SK-N-SH (cell line): ENCODE measurements around the gene IL15RA. TPM values are rescaled to one million over a fixed set of nuclear protein-coding genes. Genes with fewer than 3 reads are reported as not detected.

Experiments used
- CTCF ChIA-PET: fragments of 300-600, 350-600 bp; formaldehyde crosslinking; extraction: SDS; loops from one replicate; lab custom pipeline; 2021; lab: Yijun Ruan, JAX
- POLR2A ChIA-PET: fragments of 350-600 bp; sonication (Branson Sonifier 250); formaldehyde crosslinking; extraction: SDS; loops from one replicate; lab custom pipeline; 2020; ENCODE audit warnings: antibody characterized with exemption, inconsistent platforms; lab: Yijun Ruan, JAX
- DNase-seq: peaks from one replicate; pipeline ENCODE4 v3.0.0; 2012
- H2AFZ ChIP-seq: fragments of 200-600 bp; sonication (generic); 2 replicates; pipeline ENCODE4 v1.8.1; 2016; ENCODE audit warnings: antibody characterized with exemption, mild to moderate bottlenecking, low read depth
- H3F3A ChIP-seq: fragments of 200-600 bp; sonication (generic); replicated peaks from 2 replicates; pipeline ENCODE3; 2016; ENCODE audit warnings: antibody characterized with exemption, mild to moderate bottlenecking; ENCODE audit not compliant: insufficient read depth
- H3K27ac ChIP-seq, 2 experiments: fragments of 200-500 bp in 1 of 2; fragments of 200-600 bp in 1 of 2; sonication (Bioruptor generic) in 1 of 2; sonication (generic), shearing (Covaris generic) in 1 of 2; 2 replicates each; pipeline versions ENCODE4 v1.5.1 to v1.6.1; 2014 to 2016; ENCODE audit warnings: low read depth in 2 of 2, inconsistent platforms in 1 of 2, low read length in 1 of 2, mild to moderate bottlenecking in 1 of 2, mixed read lengths in 1 of 2
- H3K27me3 ChIP-seq: fragments of 200-600 bp; sonication (generic), shearing (Covaris generic); 2 replicates; pipeline ENCODE4 v1.6.1; 2016; ENCODE audit warnings: mixed run types; ENCODE audit not compliant: insufficient read depth
- H3K36me3 ChIP-seq, 2 experiments: fragments of 200-500 bp in 1 of 2; fragments of 200-600 bp in 1 of 2; sonication (Bioruptor generic) in 1 of 2; sonication (generic) in 1 of 2; replicated peaks in 1 of 2; 2 replicates each; pipeline versions ENCODE3 to v1.5.1; 2014 to 2016; ENCODE audit warnings: low read length in 1 of 2, mild to moderate bottlenecking in 1 of 2; ENCODE audit not compliant: insufficient read depth in 2 of 2, control insufficient read depth in 1 of 2
- H3K4me1 ChIP-seq, 2 experiments: fragments of 200-500 bp in 1 of 2; fragments of 200-600 bp in 1 of 2; sonication (Bioruptor generic) in 1 of 2; sonication (generic), shearing (Covaris generic) in 1 of 2; 2 replicates each; pipeline versions ENCODE4 v1.5.1 to v1.6.1; 2014 to 2016; ENCODE audit warnings: low read depth in 1 of 2, low read length in 1 of 2, mixed run types in 1 of 2; ENCODE audit not compliant: insufficient read depth in 2 of 2, control insufficient read depth in 1 of 2
- H3K4me2 ChIP-seq: fragments of 200-600 bp; sonication (generic), shearing (Covaris generic); 2 replicates; pipeline ENCODE4 v1.6.1; 2017; ENCODE audit warnings: mixed run types
- H3K4me3 ChIP-seq, 2 experiments: fragments of 200-500 bp in 1 of 2; fragments of 200-600 bp in 1 of 2; sonication (Bioruptor generic) in 1 of 2; sonication (generic), shearing (Covaris generic) in 1 of 2; 2 replicates each; pipeline versions ENCODE4 v1.5.1 to v1.8.1; 2014 to 2016; ENCODE audit warnings: low read depth in 2 of 2, inconsistent platforms in 1 of 2, low read length in 1 of 2, mild to moderate bottlenecking in 1 of 2, mixed read lengths in 1 of 2, moderate library complexity in 1 of 2
- H3K79me2 ChIP-seq: fragments of 200-600 bp; sonication (generic); 2 replicates; pipeline ENCODE4 v1.8.1; 2017; ENCODE audit warnings: mild to moderate bottlenecking; ENCODE audit not compliant: insufficient read depth
- H3K9ac ChIP-seq: fragments of 200-600 bp; sonication (generic); 2 replicates; pipeline ENCODE4 v1.6.1; 2017; ENCODE audit warnings: mixed run types
- H3K9me2 ChIP-seq: fragments of 200-600 bp; sonication (generic); 2 replicates; pipeline ENCODE4 v1.6.1; 2017; ENCODE audit warnings: mixed run types
- H3K9me3 ChIP-seq: fragments of 200-600 bp; sonication (generic); 2 replicates; pipeline ENCODE4 v1.6.1; 2017; ENCODE audit warnings: mixed run types, mild to moderate bottlenecking, moderate library complexity
- H4K20me1 ChIP-seq: fragments of 200-600 bp; sonication (generic); 2 replicates; pipeline ENCODE4 v1.6.1; 2017; ENCODE audit warnings: mild to moderate bottlenecking, mixed run types; ENCODE audit not compliant: insufficient read depth
- CHD2 ChIP-seq: fragments of 150-350 bp; IDR thresholded peaks from 2 replicates; pipeline ENCODE4 v1.6.1; 2018; ENCODE audit warnings: low read length; ENCODE audit not compliant: partially characterized antibody
- ELF1 ChIP-seq: IDR thresholded peaks from 2 replicates; pipeline ENCODE4 v1.4.0; 2012
- EZH2phosphoT487 ChIP-seq: fragments of 200-600 bp; sonication (generic); IDR thresholded peaks from 2 replicates; pipeline ENCODE4 v1.6.1; 2017; ENCODE audit warnings: low read depth, mixed run types, mild to moderate bottlenecking, antibody characterized with exemption, moderate library complexity, borderline replicate concordance
- FOXJ3 ChIP-seq: sonication (generic); formaldehyde crosslinking; IDR thresholded peaks from 2 replicates; pipeline ENCODE4 v1.5.1; 2020; ENCODE audit warnings: mild to moderate bottlenecking, missing genetic modification reagents
- FOXM1 ChIP-seq: IDR thresholded peaks from 2 replicates; pipeline ENCODE4 v1.4.0; 2012; ENCODE audit warnings: low read depth, mild to moderate bottlenecking
- GABPA ChIP-seq: IDR thresholded peaks from 2 replicates; pipeline ENCODE4 v1.4.0; 2012; ENCODE audit warnings: low read depth, mild to moderate bottlenecking
- GATA2 ChIP-seq: sonication (generic); formaldehyde crosslinking; IDR thresholded peaks from 2 replicates; pipeline ENCODE4 v1.5.0; 2020; ENCODE audit warnings: mild to moderate bottlenecking, missing genetic modification reagents
- JUND ChIP-seq: IDR thresholded peaks from 2 replicates; pipeline ENCODE4 v1.4.0; 2012
- MAX ChIP-seq: IDR thresholded peaks from 2 replicates; pipeline ENCODE4 v1.4.0; 2012; ENCODE audit warnings: low read depth
- MEF2A ChIP-seq: IDR thresholded peaks from 2 replicates; pipeline ENCODE4 v1.4.0; 2012; ENCODE audit warnings: low read depth, borderline replicate concordance
- MXI1 ChIP-seq: IDR thresholded peaks from 2 replicates; pipeline ENCODE4 v1.6.1; 2012; ENCODE audit warnings: mild to moderate bottlenecking, low read depth, low read length, improper control_type of control experiment
- NFIC ChIP-seq: IDR thresholded peaks from 2 replicates; pipeline ENCODE4 v1.4.0; 2012; ENCODE audit warnings: borderline replicate concordance
- NRF1 ChIP-seq: IDR thresholded peaks from 2 replicates; pipeline ENCODE4 v1.6.1; 2012; ENCODE audit warnings: low read depth, mild to moderate bottlenecking, low read length
- PBX3 ChIP-seq: IDR thresholded peaks from 2 replicates; pipeline ENCODE4; 2012
- TAF1 ChIP-seq: IDR thresholded peaks from 2 replicates; pipeline ENCODE4 v1.6.1; 2012; ENCODE audit warnings: low read depth, mild to moderate bottlenecking, low read length, moderate library complexity, borderline replicate concordance
- TCF12 ChIP-seq: IDR thresholded peaks from 2 replicates; pipeline ENCODE4 v1.4.0; 2012
- YY1 ChIP-seq: IDR thresholded peaks from 2 replicates; pipeline ENCODE4 v1.4.0; 2012; ENCODE audit warnings: low read depth, mild to moderate bottlenecking
- ZBTB33 ChIP-seq: IDR thresholded peaks from 2 replicates; pipeline ENCODE4 v1.4.0; 2012; ENCODE audit warnings: low read depth, borderline replicate concordance
- WGBS: methylation state at CpG from one replicate; pipeline ENCODE4 v1.1.6; 2017; ENCODE audit warnings: low lambda C conversion rate; 5-methylcytosine and 5-hydroxymethylcytosine counted together
- polyA plus RNA-seq, 3 experiments: library from polyadenylated mRNA; depleted of rRNA; stranded (reverse); fragments of >200 nt; gene quantifications; 2 replicates each; pipeline ENCODE4 v1.2.3, GENCODE V29; 2012
- TF ChIP-seq, protein P1 (sequence below): fragments of 150-350 bp; IDR thresholded peaks from 2 replicates; pipeline ENCODE4 v1.6.1; 2017; ENCODE audit warnings: antibody characterized with exemption, low read length, low read depth, borderline replicate concordance
- TF ChIP-seq, protein P2 (sequence below): IDR thresholded peaks from 2 replicates; pipeline ENCODE4 v1.6.1; 2012; ENCODE audit warnings: mild to moderate bottlenecking, low read depth, low read length, moderate library complexity
- TF ChIP-seq, protein P3 (sequence below): fragments of 200-600 bp; sonication (generic); IDR thresholded peaks from 2 replicates; pipeline ENCODE4 v1.6.1; 2017; ENCODE audit warnings: antibody characterized with exemption, mild to moderate bottlenecking, moderate library complexity

The IL15RA gene
- polyA plus RNA-seq, 1 of the 3 experiments (the other 2 are of a cell fraction): 2.1 TPM

- peak; percentile 8 for TF ChIP-seq CHD2
- no peak for TF ChIP-seq FOXM1
- no peak for TF ChIP-seq TCF12
- TF ChIP-seq, protein P1, sequence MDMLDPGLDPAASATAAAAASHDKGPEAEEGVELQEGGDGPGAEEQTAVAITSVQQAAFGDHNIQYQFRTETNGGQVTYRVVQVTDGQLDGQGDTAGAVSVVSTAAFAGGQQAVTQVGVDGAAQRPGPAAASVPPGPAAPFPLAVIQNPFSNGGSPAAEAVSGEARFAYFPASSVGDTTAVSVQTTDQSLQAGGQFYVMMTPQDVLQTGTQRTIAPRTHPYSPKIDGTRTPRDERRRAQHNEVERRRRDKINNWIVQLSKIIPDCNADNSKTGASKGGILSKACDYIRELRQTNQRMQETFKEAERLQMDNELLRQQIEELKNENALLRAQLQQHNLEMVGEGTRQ: no peak
- TF ChIP-seq MAX: no peak
- no peak for TF ChIP-seq MXI1
- no peak for TF ChIP-seq ELF1
- no peak for TF ChIP-seq JUND
- no peak for TF ChIP-seq PBX3
- TF ChIP-seq YY1: no peak
Observed at GRCh38 chr10:5947471-5948207, 29.7 kb downstream of the IL15RA start (continued).

DNA sequence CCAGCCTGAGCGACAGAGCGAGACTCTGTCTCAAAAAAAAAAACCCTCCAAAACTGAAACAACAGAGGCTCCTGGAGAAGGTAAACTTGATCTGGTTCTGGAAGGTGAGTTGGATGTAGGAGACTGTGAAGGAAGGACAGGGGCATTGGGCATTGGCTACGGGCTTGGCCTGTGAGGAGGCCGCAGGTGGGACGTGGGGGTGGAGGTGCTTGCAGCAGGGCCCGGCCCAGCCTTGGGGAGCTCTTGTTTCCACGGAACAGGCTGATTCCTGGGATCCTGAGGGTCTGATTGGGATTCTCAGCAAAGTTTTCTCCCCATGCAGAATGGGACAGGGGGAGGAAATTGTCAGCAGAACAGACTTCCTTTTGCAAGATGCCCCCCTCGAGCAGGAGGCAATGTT lies 30.6 kb downstream of the IL15RA start:
- H4K20me1 ChIP-seq: no peaks in the 10 kb centered on the region
- H3K4me3 ChIP-seq: no peak overlapping the region
- ChIA-PET CTCF (interaction anchor here (0.9 kb wide), 1 partner anchor 11 kb away, joined by 3 read pairs; no protein-coding TSS in a partner anchor), POLR2A (no interaction called here)
- peaks cover 24% of the 10 kb centered on the region for H3F3A ChIP-seq
- peaks cover 3 to 23% of the 10 kb centered on the region in 2 experiments; a peak in 3 of 4 replicates for H3K4me1 ChIP-seq
- no peak overlapping the region for H3K27ac ChIP-seq
- 92% methylated on average over 8 of the region's 8 CpGs for WGBS
- no peak overlapping the region for H2AFZ ChIP-seq
- no peak overlapping the region for H3K4me2 ChIP-seq
- H3K27me3 ChIP-seq: no peaks in the 10 kb centered on the region
- no peak overlapping the region for H3K9ac ChIP-seq
- H3K9me2 ChIP-seq: no peaks in the 10 kb centered on the region
- H3K9me3 ChIP-seq: no peaks in the 10 kb centered on the region
- no peak for DNase-seq
- no peaks in the 10 kb centered on the region for H3K36me3 ChIP-seq
- H3K79me2 ChIP-seq: no peaks in the 10 kb centered on the region
- TF ChIP-seq EZH2phosphoT487 (no peak), JUND (no peak), MEF2A (no peak), NFIC (no peak), TAF1 (no peak), GATA2 (no peak), GABPA (no peak), ZBTB33 (no peak), CHD2 (no peak), NRF1 (no peak), FOXJ3 (CRISPR knock-in tag) (no peak)
- TF ChIP-seq, protein P2, sequence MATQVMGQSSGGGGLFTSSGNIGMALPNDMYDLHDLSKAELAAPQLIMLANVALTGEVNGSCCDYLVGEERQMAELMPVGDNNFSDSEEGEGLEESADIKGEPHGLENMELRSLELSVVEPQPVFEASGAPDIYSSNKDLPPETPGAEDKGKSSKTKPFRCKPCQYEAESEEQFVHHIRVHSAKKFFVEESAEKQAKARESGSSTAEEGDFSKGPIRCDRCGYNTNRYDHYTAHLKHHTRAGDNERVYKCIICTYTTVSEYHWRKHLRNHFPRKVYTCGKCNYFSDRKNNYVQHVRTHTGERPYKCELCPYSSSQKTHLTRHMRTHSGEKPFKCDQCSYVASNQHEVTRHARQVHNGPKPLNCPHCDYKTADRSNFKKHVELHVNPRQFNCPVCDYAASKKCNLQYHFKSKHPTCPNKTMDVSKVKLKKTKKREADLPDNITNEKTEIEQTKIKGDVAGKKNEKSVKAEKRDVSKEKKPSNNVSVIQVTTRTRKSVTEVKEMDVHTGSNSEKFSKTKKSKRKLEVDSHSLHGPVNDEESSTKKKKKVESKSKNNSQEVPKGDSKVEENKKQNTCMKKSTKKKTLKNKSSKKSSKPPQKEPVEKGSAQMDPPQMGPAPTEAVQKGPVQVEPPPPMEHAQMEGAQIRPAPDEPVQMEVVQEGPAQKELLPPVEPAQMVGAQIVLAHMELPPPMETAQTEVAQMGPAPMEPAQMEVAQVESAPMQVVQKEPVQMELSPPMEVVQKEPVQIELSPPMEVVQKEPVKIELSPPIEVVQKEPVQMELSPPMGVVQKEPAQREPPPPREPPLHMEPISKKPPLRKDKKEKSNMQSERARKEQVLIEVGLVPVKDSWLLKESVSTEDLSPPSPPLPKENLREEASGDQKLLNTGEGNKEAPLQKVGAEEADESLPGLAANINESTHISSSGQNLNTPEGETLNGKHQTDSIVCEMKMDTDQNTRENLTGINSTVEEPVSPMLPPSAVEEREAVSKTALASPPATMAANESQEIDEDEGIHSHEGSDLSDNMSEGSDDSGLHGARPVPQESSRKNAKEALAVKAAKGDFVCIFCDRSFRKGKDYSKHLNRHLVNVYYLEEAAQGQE: no peak
- TF ChIP-seq, protein P3, sequence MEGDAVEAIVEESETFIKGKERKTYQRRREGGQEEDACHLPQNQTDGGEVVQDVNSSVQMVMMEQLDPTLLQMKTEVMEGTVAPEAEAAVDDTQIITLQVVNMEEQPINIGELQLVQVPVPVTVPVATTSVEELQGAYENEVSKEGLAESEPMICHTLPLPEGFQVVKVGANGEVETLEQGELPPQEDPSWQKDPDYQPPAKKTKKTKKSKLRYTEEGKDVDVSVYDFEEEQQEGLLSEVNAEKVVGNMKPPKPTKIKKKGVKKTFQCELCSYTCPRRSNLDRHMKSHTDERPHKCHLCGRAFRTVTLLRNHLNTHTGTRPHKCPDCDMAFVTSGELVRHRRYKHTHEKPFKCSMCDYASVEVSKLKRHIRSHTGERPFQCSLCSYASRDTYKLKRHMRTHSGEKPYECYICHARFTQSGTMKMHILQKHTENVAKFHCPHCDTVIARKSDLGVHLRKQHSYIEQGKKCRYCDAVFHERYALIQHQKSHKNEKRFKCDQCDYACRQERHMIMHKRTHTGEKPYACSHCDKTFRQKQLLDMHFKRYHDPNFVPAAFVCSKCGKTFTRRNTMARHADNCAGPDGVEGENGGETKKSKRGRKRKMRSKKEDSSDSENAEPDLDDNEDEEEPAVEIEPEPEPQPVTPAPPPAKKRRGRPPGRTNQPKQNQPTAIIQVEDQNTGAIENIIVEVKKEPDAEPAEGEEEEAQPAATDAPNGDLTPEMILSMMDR: no peak
